GM20431 (cell line): Measurements from ENCODE around the gene RBFOX1.

Experiments used
- in situ Hi-C: fragments of 300-500 bp; cut with MseI, MboI; formaldehyde crosslinking; loops from one replicate; pipeline ENCODE4 v1.15.0; 2020; ENCODE audit warnings: low sequenced_read_pairs; ENCODE audit not compliant: unreplicated experiment

Gene RBFOX1

DNA sequence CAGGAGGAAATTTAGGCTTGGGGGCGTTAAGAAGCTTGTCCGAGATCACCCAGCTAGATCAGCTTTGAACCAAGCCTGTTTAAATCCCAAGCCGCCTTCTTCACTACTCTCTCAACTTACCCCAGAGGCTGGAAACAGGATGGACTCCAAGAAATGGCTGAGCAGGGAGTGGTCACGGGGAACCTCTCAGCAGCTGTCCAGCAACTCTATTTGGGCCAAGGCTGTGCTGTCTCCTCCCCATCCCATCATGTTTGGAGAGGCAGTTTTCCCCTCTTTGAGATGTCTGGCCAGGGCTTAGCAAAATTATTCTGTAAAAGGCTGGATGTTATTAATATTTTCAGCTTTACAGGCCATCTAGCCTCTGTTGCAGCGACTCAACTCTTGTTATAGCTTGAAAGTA lies 305.7 kb downstream of the RBFOX1 start:
- in situ Hi-C loops = no loop called here

DNA sequence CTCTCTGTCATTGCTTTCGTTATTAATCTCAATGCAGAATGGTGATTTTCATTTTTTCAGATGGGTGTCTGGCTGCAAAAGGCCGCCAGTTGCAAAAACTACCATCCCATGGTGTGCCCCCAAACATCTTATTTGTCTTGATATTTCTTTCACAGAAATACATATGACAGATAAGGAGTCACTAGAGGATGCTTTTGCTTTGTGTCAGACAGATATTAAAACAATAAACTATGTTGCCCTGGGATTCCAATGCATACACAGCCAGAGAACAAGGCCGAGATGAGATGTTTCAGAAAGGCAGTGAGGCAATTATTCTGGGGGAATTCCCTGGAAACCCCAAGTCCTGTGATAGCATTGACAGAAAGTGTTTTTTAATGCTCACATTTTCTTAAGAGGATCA lies 307.7 kb downstream of the RBFOX1 start:
- in situ Hi-C loops = no loop called here

DNA sequence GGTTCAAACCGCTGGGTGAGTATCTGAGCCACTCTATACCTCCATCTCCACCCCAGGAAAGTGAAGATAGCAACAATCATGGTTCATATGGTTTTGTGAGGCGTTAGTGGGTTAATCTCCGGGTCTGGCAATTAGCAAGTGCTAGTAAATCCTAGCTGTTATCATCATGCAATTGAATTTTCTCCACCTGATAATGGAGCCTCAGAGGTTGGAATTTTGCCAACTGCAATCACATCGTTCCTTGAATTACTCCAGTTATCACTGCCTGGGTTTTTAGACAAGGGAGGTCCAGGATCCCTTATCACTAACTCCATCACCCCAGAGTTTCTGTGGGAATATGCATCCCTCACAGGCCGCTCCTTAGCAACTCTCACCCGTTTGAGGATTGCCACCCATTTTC lies 311.5 kb downstream of the RBFOX1 start:
- in situ Hi-C loops = no loop called here

DNA sequence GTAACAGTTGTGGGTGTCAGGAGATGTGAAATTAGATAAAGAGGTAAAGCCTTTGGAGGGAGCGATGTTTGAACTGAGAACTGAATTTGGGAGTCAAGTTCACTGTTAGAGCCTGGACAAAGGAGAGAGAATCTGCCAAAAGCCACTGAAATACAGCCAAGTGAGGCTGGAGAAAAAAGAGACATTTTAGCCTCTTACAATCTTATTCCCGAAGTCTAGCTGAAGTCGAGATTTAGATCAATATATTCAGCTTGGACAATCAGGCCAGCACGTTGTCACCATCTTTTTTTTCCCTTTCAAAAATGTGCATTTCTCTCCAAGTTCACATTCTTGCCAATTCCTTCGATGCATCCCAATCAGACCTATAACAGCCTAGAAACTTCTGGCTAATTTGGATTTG lies 312.2 kb downstream of the RBFOX1 start:
- in situ Hi-C loops = no loop called here

DNA sequence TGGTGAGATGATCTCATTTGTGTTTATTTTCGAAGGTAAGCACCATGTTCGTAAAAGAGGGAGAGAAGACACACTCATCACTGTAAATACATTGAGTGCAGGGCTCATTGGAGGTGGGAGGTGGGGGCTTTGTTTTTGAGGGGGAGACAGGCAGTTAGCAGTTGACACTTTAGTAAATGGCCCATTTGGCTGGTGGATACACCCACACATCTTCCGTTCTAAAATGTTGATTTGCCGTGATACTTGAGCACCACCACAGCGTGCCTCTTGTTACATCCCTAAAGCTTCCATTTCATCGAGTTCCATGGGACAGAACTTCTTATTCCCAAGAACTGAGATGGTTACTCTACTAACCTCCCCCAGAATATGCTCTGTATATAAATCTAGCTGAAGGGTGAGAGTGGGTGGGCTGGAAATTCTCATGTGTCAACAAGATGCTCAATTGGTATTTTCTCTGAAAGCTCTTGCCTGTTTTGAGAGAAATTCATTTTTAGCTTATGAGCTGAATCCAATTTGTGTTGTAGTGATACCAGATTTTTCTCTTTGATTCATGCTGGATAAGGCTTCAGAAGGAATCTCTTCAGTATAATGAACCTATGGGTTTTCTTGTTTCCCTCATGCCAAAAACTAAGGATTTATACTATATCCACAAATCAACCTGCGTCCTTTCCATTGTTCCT lies 314.3 kb downstream of the RBFOX1 start:
- in situ Hi-C loops = no loop called here

DNA sequence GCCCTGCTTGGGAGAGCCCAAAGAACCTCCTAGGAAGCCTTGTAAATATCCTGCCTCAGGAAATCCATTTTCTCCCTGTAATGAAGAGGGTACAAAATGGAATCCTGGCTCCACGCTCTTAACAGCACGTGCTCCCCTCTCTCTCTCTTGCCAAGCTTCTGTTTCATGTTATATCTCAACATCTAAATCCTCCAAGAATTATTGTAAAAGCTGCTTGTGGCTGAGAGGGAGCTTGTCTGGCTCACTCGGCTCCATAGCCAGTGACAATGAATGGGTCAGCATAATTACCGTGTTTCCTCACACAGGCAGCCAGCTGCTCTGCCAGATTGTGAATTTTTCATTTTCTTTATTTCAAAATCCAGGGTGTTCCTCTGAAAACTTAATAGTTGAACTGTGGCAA lies 317.8 kb downstream of the RBFOX1 start:
- in situ Hi-C loops = no loop called here

DNA sequence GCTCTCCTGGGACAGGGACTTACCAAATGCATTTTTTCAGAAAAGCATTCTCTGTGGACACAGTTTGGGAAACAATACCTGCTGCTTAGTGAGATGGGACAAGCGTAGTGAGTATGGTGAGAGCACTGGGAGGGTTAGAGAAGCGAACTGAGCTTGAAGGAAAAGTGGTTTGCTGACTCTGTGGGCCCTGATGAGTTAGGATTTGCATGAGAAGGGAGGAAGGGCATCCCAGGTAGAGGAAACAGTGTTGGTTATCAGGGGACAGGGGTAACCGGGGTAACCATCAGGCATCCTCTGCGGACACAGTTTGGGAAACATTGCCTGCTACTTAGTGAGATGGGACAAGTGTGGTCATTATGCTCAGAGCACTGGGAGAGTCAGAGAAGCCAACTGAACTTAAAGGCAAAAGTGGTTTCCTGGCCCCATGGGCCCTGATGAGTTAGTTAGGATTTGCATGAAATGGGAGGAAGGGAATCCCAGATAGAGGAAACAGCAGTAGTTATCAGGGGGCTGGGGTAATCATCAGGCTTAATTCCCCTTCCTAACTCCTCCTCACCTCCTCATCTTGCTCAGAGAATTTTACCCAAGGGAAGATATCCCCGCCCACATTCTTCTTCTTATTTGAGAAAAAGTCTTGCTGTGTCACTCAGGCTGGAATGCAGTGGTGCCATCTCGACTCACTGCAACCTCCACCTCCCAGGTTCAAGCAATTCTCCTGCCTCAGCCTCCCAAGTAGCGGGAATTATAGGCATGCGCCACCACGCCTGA lies 319.3 kb downstream of the RBFOX1 start:
- in situ Hi-C loops = no loop called here

DNA sequence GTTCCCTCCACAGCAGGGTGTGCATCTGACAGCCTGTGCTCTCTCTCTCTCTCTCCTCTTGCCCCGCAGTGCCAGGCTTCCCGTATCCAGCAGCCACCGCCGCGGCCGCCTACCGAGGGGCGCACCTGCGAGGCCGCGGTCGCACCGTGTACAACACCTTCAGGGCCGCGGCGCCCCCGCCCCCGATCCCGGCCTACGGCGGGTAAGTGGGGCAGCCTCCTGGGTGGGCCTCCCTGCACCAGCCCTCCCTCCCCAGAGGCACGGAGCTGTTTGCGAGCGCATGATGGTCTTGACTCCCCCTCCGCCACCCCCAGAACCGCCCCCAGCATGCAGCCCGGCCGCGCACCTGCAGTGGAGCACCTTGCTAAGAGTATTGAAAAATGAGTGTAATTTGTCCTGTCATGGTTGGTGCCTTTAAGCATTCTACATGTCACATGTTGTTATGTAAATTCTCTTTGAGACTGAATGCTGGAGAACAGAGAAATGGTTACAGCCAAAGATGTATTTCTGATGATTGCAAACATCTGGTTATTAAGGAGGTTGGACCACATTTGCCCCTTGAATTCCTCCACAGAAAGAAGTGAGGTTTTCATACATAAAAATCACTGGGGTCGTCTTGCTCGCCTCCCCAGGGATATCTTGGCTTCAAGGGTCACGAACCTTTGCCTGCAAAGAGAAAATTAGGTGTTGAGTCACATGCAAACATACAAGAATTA lies 321.3 kb downstream of the RBFOX1 start:
- in situ Hi-C loops = no loop called here

DNA sequence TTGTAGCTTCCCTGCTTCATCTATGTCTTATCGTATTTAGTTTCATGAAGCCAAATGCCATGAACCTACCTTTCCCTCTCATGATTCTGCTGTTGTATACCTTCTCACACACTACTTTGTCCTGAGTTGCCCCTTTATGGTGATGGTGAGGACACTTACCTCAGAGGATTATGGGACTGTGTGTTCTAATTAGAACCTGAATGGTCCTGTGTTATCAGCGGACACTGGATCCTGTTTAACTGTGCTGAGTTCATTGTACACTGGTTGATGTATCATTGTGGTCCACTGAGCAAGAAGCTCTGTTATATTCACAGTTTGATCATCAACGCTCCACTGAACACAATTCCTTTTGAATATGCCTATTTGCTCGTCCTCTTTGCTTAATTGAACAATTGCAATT lies 343.0 kb downstream of the RBFOX1 start:
- in situ Hi-C loops = no loop called here

DNA sequence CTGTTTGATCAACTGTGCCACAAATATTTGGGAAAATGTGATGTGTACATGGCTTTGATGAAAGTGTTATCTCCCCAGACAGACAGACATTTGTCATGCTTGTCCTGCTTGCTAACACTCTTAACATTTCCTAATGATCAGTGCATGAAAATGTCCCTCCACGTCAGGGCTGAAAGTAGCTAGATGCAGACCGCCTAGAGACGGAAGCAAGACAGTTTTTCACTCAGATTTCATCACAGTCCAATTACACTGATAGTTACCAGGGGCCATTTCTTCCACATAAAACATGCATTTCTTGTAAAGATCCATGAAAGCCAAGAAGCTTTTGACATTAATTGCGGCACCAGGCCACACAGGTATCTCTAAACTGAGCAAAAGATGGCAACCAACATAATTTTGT lies 347.7 kb downstream of the RBFOX1 start:
- in situ Hi-C loops = no loop called here

DNA sequence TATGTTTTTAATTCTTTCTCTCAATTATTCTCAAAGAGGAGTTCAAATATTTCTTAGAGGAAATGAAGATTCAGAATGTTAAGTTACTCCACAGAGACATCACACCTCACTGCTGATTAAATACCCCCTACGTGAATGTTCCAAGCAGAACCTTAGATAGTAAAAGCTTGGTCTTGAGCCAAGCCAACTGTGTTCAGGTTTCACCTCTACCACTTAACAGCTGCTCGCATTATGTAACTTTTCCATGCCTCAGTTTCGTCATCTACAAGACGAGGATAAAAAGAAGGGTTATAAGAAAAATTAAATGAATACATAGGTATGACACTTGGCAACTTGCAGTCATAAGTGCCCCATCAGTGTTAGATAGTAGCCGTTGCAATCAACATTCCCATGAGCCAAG lies 356.2 kb downstream of the RBFOX1 start:
- in situ Hi-C loops = no loop called here

DNA sequence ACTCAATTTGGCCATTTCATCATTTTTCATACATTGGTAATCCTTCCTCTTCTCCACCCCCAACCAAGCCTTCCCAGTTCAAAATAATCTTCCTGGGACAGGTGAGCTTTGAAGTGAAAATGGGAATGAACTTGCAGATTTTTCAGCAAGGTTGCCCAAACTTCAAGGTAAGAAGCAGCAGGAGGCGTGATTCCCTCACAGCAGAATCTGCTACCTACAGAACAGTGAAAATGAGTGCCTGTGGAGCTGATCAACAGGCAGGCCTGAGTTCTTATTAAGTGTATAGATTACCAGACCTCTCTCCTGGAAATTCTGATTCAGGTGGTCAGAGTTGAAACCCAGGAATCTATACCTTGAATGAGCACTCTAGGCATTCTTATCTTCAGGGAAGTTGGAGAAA lies 356.6 kb downstream of the RBFOX1 start:
- in situ Hi-C loops = no loop called here

DNA sequence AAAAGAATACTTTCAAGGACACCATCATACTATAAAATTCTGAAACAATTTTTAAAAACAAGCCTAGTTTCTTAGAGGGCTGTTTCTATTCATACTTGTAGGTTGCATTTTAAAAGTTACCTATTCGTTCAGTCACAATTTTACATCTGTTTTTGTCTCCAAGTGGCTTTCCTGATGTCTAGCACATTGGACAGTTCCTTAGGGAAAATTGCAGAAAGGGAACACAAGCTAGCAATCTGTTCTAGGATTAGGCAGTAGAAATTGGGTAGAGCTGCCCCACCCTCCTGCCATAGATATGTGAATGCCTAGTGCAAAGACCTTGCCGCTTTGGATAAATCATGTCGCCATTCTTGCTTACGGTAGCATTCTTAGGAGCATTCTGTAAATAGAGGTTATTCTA lies 358.9 kb downstream of the RBFOX1 start:
- in situ Hi-C loops = no loop called here

DNA sequence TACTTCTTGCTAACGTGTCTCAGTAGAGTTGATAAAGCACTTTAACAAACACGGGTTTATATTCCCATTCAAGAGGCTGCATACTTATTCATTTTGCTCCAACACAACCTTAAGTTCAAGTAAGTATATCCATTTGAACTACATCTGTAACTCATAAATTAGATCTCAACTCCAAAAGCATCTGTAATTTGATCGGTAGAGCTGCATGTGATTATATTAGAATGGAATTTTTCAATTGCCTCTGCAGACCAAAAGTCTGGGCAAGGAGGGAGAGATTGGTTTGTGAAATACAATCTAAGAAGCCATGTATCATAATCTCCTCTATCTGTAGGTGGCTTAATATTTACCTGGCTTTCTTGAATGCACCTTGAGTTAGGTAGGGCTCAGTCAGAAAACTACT lies 371.0 kb downstream of the RBFOX1 start:
- in situ Hi-C loops = no loop called here

DNA sequence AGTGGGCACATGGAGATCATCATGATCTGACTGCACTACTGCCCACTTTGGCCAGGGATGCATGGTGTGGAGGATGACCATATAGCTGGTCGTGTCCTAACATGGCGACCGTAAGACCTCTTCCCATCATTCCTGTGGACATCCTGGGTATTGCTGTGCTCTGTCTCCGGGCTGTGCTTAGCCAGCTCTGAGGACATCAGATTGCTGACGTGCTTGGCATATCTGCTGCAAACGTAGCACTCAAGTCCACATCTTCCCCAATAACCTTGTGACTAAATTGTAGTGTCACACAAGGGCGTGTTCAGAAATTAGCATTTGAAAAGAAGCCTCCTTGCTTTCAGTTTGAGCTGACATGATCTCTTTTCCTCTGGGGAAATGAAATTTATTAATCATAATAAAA lies 373.2 kb downstream of the RBFOX1 start:
- in situ Hi-C loops = no loop called here

DNA sequence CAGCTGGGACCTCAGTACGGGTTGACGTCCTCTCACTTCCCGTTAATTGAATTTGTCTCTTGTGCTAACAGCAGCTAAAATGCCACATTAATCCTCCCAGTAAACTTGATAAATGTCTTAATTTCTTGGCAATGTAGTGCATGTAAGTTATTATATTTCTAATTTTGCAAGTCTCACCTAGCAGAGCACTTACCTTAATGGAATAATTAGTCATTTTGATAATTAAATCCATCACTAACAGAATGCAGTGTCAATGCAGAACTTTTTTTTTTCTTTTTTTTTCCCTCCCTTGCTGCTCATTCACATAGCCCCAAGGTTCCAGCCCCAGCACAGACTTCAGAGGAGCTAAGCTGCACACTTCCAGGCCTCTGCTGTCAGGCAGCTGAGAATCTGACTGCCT lies 376.5 kb downstream of the RBFOX1 start:
- in situ Hi-C loops = no loop called here

DNA sequence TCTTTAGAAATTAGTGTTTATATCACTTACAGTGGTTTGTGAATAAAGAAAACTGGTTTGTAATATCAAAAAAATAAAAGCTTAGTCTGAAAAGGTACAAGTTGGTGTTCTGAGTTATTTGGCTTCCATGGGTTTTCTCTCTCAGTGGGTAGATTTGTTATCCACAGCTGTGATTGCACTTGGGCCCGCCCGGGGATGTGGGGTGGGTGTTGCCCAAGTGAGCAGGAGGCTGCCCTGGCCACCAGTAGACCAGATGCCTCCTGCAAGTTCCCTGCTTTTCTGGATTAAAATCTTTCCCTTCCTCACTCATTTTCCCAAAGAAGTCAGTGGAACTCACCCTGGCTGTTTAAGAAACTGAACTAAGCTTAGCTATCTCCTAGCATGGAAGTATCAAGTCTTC lies 380.6 kb downstream of the RBFOX1 start:
- in situ Hi-C loops = no loop called here

DNA sequence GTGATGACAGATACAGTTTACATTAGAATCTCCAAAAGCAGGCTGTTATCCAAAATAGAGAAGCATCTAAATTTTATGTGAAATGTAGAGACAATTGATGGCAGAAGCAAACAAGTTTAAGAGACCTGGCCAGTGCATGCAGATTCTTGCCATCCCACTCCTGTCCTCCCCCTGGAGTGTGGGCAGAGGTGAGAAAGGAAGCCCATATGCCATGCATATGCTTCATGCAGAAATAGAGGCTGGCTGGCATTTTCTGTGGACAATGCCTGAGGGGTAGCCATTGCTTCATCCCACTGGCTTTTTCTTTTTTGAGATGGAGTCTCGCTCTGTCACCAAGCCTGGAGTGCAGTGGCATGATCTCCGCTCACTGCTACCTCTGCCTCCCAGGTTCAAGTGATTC lies 382.1 kb downstream of the RBFOX1 start:
- in situ Hi-C loops = no loop called here

DNA sequence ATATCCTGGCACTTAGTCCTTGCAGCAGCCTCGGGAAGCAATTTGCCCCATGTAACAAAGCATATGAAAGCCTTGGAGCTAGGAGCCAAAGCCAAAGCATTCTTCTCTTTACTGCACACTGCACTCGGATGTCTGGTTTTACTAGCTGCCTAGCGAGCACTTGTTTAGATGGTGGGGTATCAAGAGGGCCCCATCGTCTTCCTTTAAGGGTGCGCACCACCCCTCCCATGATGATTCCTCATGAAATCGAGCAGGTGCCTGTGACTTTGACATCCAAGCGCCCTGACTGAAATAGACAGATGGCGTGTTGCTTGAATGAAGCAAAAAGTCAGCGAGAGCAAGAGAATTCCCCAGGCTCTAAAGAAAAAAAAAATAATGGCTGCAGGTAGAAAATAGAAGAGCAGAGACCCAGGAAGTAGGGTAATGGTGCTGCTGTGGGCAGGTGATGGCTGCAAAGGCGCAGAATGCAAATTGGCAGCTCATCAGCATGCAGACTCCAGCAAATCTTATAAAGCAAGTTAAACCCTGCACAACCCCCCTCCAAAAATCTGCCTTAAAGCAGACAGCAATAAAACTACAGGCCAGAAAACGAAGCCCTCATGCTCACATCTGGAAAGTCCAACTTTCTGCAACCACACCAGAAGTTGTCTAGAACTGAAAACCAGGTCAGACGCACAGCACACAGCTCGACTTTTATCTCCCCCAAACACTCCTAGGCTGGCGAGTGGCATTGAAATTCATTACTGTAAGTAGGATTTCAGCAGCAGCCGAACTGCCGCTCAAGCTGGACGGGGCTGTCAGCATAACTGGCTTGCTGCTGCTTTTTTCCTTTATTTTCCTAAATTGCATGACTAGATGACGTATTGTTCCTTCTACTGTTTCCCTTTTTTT lies 384.3 kb downstream of the RBFOX1 start:
- in situ Hi-C loops = no loop called here

DNA sequence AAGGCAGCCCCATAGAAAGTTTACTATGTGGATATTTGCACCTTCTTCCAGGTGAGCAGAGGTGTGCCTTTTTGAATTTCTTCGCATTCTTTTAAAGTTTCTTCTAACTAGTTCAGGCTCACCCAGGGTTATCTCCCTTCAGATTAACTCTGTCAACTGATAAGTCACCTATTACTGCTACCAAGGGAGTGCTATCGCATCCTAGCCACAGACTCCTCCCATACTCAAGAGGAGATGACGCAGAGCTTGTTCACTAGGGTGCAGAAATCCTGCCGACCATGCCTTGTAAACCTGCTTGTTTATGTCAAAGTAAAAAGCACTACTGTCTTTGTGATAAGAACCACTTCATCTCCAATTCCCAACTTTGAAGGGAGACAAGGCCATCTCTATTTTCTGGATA lies 390.1 kb downstream of the RBFOX1 start:
- in situ Hi-C loops = no loop called here
